ENCODE results near the gene FPGS.
"Not testable (repeated sequence)": the region's sequence is repeated elsewhere in the genome, so short reads cannot be mapped to it uniquely, and the experiment has no call there.

The FPGS gene

GRCh38 chr9:127832248-127832647 lies 29.6 kb downstream of the FPGS start:
- in situ Hi-C loops (cut with HindIII; ENCODE audit: low sequenced_read_pairs): no loop called here

GRCh38 chr9:127833555-127833954 lies 30.9 kb downstream of the FPGS start:
- in situ Hi-C loops (cut with HindIII; ENCODE audit: low sequenced_read_pairs): no loop called here

- in situ Hi-C loops (cut with HindIII; ENCODE audit: low sequenced_read_pairs): no loop called here
Observed at GRCh38 chr9:127835991-127836516, 33.4 kb downstream of the FPGS start.

- in situ Hi-C loops (cut with HindIII; ENCODE audit: low sequenced_read_pairs): not testable (repeated sequence)
Observed at GRCh38 chr9:127836561-127836960, 33.9 kb downstream of the FPGS start.

DNA sequence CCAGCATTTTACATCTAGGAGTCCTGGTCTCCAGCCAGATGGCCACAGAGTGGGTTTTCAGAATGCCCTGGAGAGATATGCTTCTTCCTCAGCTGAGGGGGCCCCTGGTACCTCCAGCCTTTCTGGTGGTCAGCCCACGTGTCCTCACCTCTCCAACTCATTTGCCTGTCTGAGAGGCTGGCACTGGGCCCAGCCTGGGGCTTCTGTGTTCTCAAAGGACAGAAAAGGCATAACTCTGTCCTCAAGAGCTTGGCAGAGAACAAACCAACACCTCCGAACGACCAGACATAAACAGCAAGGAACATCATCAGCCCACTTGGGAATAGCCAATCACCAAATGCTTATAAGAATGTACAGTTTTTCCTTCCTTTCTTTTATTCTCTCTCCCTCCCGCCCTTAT lies 34.7 kb downstream of the FPGS start:
- in situ Hi-C loops (cut with HindIII; ENCODE audit: low sequenced_read_pairs): no loop called here

GRCh38 chr9:127838375-127839078 lies 35.8 kb downstream of the FPGS start:
- in situ Hi-C loops (cut with HindIII; ENCODE audit: low sequenced_read_pairs): no loop called here

GRCh38 chr9:127841087-127841835 lies 38.6 kb downstream of the FPGS start:
- in situ Hi-C loops (cut with HindIII; ENCODE audit: low sequenced_read_pairs): no loop called here

GRCh38 chr9:127844821-127845359 lies 42.2 kb downstream of the FPGS start:
- in situ Hi-C loops (cut with HindIII; ENCODE audit: low sequenced_read_pairs): no loop called here

DNA sequence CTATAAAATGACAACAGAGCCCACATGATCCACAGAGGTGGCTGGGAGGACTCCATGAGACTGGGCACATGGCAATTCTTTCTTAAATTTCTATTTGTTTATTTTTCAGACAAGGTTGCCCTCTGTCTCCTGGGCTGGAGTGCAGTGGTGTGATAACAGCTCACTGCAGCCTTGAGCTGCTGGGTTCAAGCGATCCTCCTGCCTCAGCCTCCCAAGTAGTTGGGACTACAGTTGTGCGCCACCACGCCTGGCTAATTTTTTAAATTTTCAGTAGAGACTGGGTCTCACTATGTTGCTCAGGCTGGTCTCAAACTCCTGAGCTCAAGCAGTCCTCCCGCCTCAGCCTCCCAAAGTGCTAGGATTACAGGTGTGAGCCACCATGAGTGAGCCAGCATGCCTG lies 42.9 kb downstream of the FPGS start:
- in situ Hi-C loops (cut with HindIII; ENCODE audit: low sequenced_read_pairs): not testable (repeated sequence)

GRCh38 chr9:127846443-127847177 lies 43.9 kb downstream of the FPGS start:
- in situ Hi-C loops (cut with HindIII; ENCODE audit: low sequenced_read_pairs): no loop called here

DNA sequence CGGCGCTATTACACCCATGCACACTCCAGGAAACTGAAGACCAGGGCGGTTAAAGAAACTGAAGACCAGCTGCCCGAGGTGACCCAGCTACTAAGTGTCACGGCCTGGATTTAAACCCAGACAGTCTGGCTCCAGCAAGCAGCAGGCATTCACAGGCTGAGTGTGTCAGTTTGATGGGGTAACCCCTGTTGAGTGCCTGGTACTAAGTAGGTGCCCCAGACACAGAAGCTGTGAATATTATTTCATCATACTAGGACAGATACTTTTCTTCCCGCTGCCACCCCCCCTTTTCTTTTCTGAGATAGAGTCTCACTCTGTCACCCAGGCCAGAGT lies 44.5 kb downstream of the FPGS start:
- in situ Hi-C loops (cut with HindIII; ENCODE audit: low sequenced_read_pairs): no loop called here

DNA sequence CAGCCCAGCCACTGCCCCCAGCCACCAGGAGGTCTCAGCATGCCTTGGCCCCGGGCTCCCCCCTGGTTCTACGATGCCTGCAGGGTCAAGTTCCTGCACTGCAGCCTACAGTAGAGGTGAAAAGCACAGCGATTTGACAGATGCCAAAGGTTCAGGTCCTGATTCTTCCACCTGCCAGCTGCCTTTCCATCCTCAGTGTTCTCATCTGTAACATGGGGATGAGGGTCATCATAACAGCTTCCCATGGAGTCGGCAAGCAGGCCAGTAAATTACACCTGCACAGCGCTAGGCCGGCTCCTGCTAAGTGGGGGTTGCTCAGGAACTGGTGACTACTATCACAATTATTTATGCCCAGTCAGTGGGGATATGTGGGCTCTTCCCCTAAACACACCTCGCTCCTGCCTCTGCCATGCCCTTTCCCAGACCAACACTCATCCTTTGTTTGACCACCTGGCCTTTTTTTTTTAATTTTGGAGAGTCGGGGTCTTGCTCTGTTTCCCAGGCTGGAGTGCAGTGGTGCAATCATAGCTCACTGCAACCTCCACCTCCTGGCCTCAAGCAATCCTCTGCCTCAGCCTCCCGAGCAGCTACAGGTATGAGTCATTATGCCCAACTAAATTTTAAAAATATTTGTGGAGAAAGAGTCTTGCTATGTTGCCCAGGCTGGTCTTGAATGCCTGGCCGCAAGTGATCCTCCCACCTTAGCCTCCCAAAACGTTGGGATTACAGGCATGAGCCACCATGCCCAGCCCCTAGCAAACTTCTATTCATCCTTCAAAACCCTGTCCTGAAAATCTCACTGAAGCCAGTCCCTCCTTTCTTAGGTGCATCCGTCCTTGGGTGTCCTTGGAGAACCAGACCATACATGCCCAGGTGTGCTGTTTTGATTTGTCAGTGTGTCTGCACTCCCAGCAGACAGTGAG lies 45.4 kb downstream of the FPGS start:
- in situ Hi-C loops (cut with HindIII; ENCODE audit: low sequenced_read_pairs): no loop called here

DNA sequence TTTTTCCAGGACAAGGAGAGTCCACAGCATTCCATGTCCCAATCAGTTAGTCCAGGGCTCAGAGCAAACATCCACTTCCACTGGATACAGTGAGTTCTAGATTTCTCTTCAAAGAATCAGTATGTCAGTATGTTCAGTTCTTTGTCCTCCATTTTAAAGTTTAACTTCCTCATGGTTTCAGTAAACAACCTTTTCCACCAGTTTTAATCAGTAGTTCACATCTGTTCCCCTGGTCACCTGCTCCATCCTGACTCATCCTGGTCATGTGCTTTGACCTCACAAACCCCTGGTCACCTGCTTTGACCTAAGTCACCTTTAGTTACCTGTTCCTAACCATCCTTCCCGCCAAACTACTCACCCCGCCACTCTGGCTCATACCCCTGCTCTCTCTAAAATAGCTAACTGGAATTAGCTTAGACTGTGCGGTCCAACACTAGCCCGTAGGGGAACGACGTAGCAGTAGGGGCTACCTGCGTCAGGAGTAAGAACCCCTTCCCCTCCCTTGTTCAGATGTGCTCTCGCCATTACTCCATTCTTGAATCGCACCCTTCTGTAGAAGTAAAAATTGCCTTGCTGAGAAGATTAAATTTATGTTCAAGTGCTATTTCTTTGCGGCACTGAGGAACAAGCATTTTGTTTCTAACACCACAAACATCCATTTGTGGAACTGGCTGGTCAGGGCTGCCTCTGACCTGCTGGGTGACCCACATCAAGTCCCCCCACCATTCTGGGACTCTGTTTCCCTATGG lies 46.2 kb downstream of the FPGS start:
- in situ Hi-C loops (cut with HindIII; ENCODE audit: low sequenced_read_pairs): no loop called here

DNA sequence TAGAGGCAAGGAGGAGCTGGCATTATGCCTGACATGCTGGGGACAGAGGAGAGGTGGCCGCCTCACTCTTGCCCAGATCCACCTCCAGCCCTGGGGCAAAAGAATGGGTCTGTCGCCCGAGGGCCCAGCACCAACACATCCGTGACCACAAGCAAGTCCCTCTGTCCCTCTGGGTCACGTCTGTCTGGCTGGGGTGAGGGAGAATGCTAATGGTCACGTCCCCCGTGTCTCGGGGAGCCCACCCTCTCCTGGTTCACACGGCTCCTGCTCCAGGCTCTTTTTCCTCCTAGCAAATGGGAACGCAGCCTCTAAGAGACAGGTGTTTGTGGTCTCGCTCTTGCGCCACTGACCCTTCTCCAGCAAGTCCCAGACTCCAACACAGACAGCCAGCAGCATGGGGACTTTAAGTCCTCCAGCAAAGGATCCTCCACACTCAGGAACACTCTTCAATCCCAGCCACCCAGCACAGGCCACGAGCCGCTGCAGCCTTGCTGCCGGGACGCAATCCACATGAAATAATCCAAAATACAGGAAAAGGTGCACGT lies 47.7 kb downstream of the FPGS start:
- in situ Hi-C loops (cut with HindIII; ENCODE audit: low sequenced_read_pairs): loop anchor here (25.0 kb wide), 1 partner anchor 213 kb away; no protein-coding TSS in a partner anchor

DNA sequence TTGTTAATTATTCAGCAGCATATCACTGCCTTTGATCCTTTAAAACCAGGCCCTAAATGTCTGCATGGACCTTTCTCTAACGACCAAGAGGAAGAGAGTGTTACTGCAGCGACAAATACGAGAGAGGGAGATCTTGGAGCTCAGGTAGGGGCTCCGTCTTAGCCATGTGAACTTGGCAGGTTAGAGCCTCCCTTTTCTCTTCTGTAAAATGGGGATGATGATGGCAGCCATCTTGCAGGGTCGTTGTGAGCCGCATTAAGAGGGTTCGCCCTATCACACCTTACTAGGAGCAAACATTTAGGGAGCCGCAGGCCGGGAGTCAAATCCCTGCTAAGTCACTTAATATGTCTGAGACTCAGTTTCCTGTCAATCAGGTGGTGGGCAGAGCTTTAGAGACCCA lies 50.1 kb downstream of the FPGS start:
- in situ Hi-C loops (cut with HindIII; ENCODE audit: low sequenced_read_pairs): loop anchor here (25.0 kb wide), 1 partner anchor 216 kb away; no protein-coding TSS in a partner anchor

GRCh38 chr9:127853312-127854183 lies 50.9 kb downstream of the FPGS start:
- in situ Hi-C loops (cut with HindIII; ENCODE audit: low sequenced_read_pairs): loop anchor here (25.0 kb wide), 1 partner anchor 216 kb away; no protein-coding TSS in a partner anchor

DNA sequence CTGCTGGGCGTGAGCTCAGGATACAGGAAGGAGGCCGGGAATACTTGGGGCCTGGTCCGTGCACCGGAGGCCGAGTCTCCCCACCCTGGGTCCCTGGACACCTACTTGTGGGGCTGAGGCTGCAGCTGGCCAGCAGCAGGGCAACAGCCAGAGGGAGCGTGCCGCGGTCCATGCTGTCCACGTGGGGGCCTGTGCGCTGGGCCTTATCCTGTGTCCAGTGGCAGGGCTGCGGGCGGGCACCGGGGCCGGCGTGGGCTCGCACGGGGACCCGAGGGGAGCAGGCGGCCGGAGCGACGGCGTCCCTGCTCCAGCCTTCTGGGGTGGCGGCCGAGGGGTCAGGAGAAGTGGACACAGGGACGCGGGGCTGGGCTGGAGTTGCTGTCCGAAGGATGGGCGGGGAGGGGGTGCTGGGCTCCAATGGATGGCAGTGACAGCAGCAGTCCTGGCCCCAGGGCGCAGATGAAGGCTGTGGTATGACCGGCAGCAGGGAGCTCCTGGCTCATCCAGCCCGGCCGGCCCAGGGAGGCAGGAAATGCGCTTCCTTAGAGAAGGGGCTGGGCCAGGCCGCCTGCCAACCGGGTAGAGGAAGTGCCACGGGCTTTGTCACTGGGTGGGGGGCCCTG lies 51.6 kb downstream of the FPGS start, which contains the start of gene ENG:
TSS of gene ENG (minus strand) at position 475 of the 623 bp plus-strand sequence. CDS start at position 172, 303 bp downstream.
- in situ Hi-C loops (cut with HindIII; ENCODE audit: low sequenced_read_pairs): loop anchor here (25.0 kb wide), 1 partner anchor 217 kb away; no protein-coding TSS in a partner anchor
